Activated B cell treated with CpG ODN at 0.5 μM for 24 hours (primary cell): Measurements from ENCODE around the gene ZNF324B. TPM values are rescaled to one million over a fixed set of nuclear protein-coding genes. Genes with fewer than 3 reads are reported as not detected.

Experiments used
- ATAC-seq: fragments of 200-7000 bp; cut with Tn5 transposase; one replicate; pipeline ENCODE4 v1.10.0; 2021; ENCODE audit warnings: low read depth, mild to moderate bottlenecking, moderate library complexity
- CTCF ChIA-PET: fragments of 350-600 bp; sonication (Branson Sonifier 250); formaldehyde crosslinking; loops from one replicate; lab custom pipeline; 2021; ENCODE audit warnings: antibody characterized with exemption; lab: Charles Lee
- POLR2A ChIA-PET: fragments of 350-600 bp; sonication (Branson Sonifier 250); formaldehyde crosslinking; loops from one replicate; lab custom pipeline; 2021; ENCODE audit warnings: antibody characterized with exemption; lab: Charles Lee
- DNase-seq: peaks from one replicate; pipeline ENCODE4 v3.0.0; 2022
- H3K27ac Mint-ChIP-seq: one replicate; pipeline ENCODE4 v1.8.0; 2020; ENCODE audit warnings: mixed read lengths
- H3K27me3 Mint-ChIP-seq: one replicate; pipeline ENCODE4 v1.8.0; 2021; ENCODE audit warnings: mixed read lengths
- H3K36me3 Mint-ChIP-seq: one replicate; pipeline ENCODE4 v1.8.0; 2021; ENCODE audit warnings: low read depth, mixed read lengths
- H3K4me1 Mint-ChIP-seq: one replicate; pipeline ENCODE4 v1.8.0; 2021; ENCODE audit warnings: mixed read lengths
- H3K4me3 Mint-ChIP-seq: one replicate; pipeline ENCODE4 v1.8.0; 2020; ENCODE audit warnings: mild to moderate bottlenecking, mixed read lengths
- H3K9me3 Mint-ChIP-seq: one replicate; pipeline ENCODE4 v1.8.0; 2020; ENCODE audit warnings: mixed read lengths
- CTCF ChIP-seq: fragments of 200-600 bp; IDR thresholded peaks from one replicate; pipeline ENCODE4 v1.8.0; 2022; ENCODE audit warnings: antibody characterized with exemption, mild to moderate bottlenecking
- intact Hi-C: fragments of 100-400 bp; cut with micrococcal nuclease; formaldehyde crosslinking; loops from one replicate; pipeline ENCODE4 v1.15.1; 2024
- total RNA-seq: library from RNA; stranded (reverse); gene quantifications from 2 replicates; pipeline ENCODE4 v1.2.3, GENCODE V29; 2022

The ZNF324B gene
- total RNA-seq, 1 donor from 2014 or later = 11.7 TPM

GRCh38 chr19:58474291-58474996, 23.0 kb downstream of the ZNF324B start:
- CTCF ChIA-PET = no interaction called here
- DNase-seq = no peak
- no peaks in the 10 kb centered on the region for H3K27me3 Mint-ChIP-seq
- no peaks in the 10 kb centered on the region for H3K9me3 Mint-ChIP-seq
- H3K36me3 Mint-ChIP-seq = peaks cover 33% of the 10 kb centered on the region
- intact Hi-C loops = no loop called here
- POLR2A ChIA-PET = interaction anchor here (1.5 to 1.7 kb wide), 4 partner anchors 81 to 148 kb away, joined by 3 to 8 read pairs (median 4); partner anchors contain the start of genes CHMP2A, ZNF497 and ZSCAN22
- no peak for TF ChIP-seq CTCF
- H3K4me3 Mint-ChIP-seq = peak overlapping the region; percentile 42
- peak overlapping the region; percentile 56 for H3K27ac Mint-ChIP-seq
- no peak for ATAC-seq
- H3K4me1 Mint-ChIP-seq = peaks cover 20% of the 10 kb centered on the region

- TF ChIP-seq CTCF = no peak
- ATAC-seq (peak; percentile 0), DNase-seq (no peak)
- Mint-ChIP-seq H3K27me3 (no peaks in the 10 kb centered on the region), H3K4me3 (peak overlapping the region; percentile 94), H3K4me1 (peaks cover 20% of the 10 kb centered on the region), H3K27ac (peak overlapping the region; percentile 95), H3K9me3 (no peaks in the 10 kb centered on the region), H3K36me3 (peaks cover 31% of the 10 kb centered on the region)
- POLR2A ChIA-PET = interaction anchor here (0.5 to 2.6 kb wide), 12 partner anchors 10 to 1370 kb away, joined by 3 to 17 read pairs (median 4); partner anchors contain the start of genes CHMP2A, ZBTB45, ZNF132 and ZNF497
- CTCF ChIA-PET = no interaction called here
- intact Hi-C loops = loop anchor here (1.0 to 5.0 kb wide), 5 partner anchors 9 to 74 kb away; partner anchors contain the start of genes TRIM28, ZBTB45 and ZNF132
These were observed 23.7 kb downstream of the ZNF324B start for GRCh38 chr19:58474997-58475713.

GRCh38 chr19:58475714-58476497, 24.5 kb downstream of the ZNF324B start, which contains the start of gene ZNF446:
TSS of gene ZNF446 (plus strand) at chr19:58476352. CDS start at chr19:58477219, 867 bp downstream.
- no peak for TF ChIP-seq CTCF
- ATAC-seq (peak; percentile 88), DNase-seq (peak; percentile 91)
- H3K27me3 Mint-ChIP-seq = no peaks in the 10 kb centered on the region
- peak within 1 kb of the TSS; percentile 94 for H3K4me3 Mint-ChIP-seq
- intact Hi-C loops = loop anchor here (1.0 to 5.0 kb wide), 12 partner anchors 10 to 149 kb away; partner anchors contain the start of genes MZF1, TRIM28, ZBTB45 and ZNF132
- POLR2A ChIA-PET = interaction anchor here (0.5 to 2.6 kb wide), 13 partner anchors 11 to 1371 kb away, joined by 3 to 17 read pairs (median 4); partner anchors contain the start of genes CHMP2A, ZBTB45, ZNF132 and ZNF497
- H3K27ac Mint-ChIP-seq = peak within 1 kb of the TSS; percentile 95
- peaks cover 20% of the 10 kb centered on the region for H3K4me1 Mint-ChIP-seq
- H3K36me3 Mint-ChIP-seq = peaks cover 24% of the 10 kb centered on the region
- CTCF ChIA-PET = interaction anchor here (0.8 kb wide), 1 partner anchor 44 kb away, joined by 3 read pairs; the partner anchor contains the start of gene ZBTB45
- H3K9me3 Mint-ChIP-seq = no peaks in the 10 kb centered on the region

GRCh38 chr19:58476498-58477015, 25.1 kb downstream of the ZNF324B start:
- intact Hi-C loops = loop anchor here (1.0 to 5.0 kb wide), 8 partner anchors 23 to 150 kb away; partner anchors contain the start of genes MZF1, ZBTB45, ZNF324B and ZNF497
- ATAC-seq (no peak), DNase-seq (no peak)
- Mint-ChIP-seq H3K27ac (peak overlapping the region; percentile 78), H3K4me3 (peak overlapping the region; percentile 94), H3K4me1 (peaks cover 20% of the 10 kb centered on the region), H3K27me3 (no peaks in the 10 kb centered on the region), H3K9me3 (no peaks in the 10 kb centered on the region), H3K36me3 (peaks cover 26% of the 10 kb centered on the region)
- TF ChIP-seq CTCF = no peak
- ChIA-PET POLR2A (interaction anchor here (0.6 to 2.6 kb wide), 3 partner anchors 43 to 99 kb away, joined by 3 to 17 read pairs (median 3); partner anchors contain the start of gene ZBTB45), CTCF (interaction anchor here (0.8 kb wide), 1 partner anchor 43 kb away, joined by 3 read pairs; the partner anchor contains the start of gene ZBTB45)
